A549 (cell line): ENCODE data around the gene LETM1.

ENCODE experiments used
- ELK1 ChIP-seq: fragments of 150-350 bp; IDR thresholded peaks from 2 replicates; pipeline ENCODE4 v1.6.1; 2014; ENCODE audit warnings: low read depth, mild to moderate bottlenecking, low read length
- TF ChIP-seq, protein P1 (sequence below): fragments of >200 bp; sonication (Bioruptor Twin); formaldehyde crosslinking; IDR thresholded peaks from 3 replicates; pipeline ENCODE4 v1.5.1; 2016

GRCh38 chr4:1813915-1814314 lies 42.0 kb downstream of the LETM1 start:
- TF ChIP-seq, protein P1, sequence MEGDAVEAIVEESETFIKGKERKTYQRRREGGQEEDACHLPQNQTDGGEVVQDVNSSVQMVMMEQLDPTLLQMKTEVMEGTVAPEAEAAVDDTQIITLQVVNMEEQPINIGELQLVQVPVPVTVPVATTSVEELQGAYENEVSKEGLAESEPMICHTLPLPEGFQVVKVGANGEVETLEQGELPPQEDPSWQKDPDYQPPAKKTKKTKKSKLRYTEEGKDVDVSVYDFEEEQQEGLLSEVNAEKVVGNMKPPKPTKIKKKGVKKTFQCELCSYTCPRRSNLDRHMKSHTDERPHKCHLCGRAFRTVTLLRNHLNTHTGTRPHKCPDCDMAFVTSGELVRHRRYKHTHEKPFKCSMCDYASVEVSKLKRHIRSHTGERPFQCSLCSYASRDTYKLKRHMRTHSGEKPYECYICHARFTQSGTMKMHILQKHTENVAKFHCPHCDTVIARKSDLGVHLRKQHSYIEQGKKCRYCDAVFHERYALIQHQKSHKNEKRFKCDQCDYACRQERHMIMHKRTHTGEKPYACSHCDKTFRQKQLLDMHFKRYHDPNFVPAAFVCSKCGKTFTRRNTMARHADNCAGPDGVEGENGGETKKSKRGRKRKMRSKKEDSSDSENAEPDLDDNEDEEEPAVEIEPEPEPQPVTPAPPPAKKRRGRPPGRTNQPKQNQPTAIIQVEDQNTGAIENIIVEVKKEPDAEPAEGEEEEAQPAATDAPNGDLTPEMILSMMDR = no peak
- TF ChIP-seq ELK1 = no peak
